GM18861 (cell line): ENCODE measurements around the gene CA7.

Experiments used
- ATAC-seq: cut with Tn5 transposase; IDR thresholded peaks from one replicate; pipeline ENCODE4 v1.9.1; 2021; ENCODE audit not compliant: unreplicated experiment

CA7 gene

DNA sequence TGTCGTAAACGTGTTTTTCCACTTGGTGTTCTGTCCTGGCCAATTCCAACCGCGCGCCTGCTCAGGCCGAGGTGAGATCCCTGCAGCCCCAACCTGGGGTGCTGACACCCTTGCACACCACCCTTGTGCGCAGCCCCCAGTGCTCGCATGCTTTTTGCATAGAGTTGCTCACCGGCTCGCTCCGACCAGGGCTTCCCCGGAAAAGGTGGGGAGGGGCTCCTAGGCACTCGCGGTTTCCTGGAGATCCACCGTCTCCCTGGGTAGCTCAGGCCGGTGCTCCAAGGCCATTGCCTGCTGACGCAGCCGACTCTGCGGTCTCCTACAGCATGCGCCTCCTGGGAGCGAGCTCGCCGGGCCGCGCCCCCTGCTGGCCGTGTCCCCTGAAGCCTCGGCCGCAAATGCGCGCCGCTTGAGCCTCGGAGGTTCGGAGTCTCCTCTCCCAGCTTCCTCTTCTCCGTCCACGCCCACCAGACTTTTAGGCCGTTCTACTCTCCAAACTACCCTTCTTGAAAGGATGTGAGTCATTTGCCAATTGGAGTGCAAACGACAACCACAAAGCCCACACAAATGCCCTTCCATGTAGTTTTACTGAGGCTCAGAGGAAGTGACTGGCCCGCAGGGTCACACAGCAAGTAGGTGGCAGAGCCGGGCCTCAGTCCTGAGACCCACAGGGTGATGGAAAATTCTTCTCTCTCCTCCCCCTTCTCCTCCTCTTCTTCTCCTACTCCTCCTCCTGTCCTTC lies 28.9 kb downstream of the CA7 start:
- ATAC-seq = peak; percentile 84

DNA sequence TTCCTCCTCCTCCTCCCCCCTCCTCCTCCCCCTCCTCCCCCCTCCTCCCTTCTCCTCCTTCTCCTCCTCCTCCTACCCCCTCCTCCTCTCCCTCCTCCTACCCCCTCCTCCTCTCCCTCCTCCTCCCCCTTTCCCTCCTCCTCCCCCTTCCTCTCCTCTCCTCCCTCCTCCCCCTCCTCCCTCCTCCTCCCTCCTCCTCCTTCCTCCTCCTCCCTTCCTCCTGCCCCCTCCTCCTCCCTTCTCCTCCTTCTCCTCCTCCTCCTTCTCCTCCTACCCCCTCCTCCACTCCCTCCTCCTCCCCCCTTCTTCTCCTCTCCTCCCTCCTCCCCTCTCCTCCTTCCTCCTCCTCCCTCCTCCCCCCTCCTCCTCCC lies 29.5 kb downstream of the CA7 start:
- ATAC-seq = no peak

DNA sequence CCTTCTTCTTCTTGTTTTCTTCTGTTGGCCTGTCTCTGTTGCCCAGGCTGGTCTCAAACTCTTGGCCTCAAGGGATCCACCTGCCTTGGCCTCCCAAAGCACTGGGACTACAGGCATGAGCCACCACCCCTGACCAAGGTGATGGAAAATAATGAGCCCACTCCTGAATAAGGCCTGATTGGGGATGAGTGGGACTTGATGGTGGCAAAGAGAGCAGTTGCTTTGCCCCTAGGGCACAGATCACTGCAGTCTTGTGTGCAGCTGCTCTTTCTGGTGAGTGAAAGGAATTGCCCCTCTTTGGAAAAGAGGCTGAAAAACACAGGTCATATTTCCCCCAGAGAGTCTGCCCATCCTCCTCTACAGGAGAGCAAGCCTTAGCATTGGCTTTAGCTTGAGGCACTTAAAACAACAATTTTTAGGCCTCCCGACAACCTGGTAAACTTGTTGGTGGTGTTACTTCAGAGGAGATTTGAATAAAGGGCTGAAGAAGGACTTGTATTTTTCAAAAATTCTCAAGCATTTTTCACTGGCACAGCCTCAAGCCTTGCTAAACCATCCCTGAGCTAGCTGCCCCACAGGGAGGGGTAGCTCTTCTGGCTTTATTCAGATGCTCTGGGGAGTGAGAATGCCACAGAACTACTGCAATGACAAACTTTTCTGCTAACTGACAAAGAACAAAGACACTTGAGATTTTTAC lies 30.0 kb downstream of the CA7 start:
- ATAC-seq = no peak

DNA sequence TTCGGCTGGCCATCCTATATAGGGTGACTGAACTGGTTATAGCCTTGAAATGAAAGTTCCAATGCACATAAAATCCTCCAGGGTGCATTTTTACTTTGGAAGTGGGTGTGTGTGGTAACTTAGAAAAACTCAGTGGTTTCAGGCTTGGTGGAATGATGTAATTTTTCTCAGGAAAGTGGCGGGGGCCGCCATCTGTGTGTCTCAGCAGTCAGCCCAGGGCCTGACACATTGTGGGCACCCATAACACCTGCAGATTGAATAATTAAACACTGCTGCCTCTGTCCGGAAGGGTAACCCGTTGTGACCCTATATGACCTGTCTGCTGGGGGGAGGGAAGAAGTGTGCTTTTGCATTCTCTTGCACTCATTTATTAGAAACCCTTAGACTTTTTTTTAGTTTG lies 33.9 kb downstream of the CA7 start:
- peak; percentile 23 for ATAC-seq

DNA sequence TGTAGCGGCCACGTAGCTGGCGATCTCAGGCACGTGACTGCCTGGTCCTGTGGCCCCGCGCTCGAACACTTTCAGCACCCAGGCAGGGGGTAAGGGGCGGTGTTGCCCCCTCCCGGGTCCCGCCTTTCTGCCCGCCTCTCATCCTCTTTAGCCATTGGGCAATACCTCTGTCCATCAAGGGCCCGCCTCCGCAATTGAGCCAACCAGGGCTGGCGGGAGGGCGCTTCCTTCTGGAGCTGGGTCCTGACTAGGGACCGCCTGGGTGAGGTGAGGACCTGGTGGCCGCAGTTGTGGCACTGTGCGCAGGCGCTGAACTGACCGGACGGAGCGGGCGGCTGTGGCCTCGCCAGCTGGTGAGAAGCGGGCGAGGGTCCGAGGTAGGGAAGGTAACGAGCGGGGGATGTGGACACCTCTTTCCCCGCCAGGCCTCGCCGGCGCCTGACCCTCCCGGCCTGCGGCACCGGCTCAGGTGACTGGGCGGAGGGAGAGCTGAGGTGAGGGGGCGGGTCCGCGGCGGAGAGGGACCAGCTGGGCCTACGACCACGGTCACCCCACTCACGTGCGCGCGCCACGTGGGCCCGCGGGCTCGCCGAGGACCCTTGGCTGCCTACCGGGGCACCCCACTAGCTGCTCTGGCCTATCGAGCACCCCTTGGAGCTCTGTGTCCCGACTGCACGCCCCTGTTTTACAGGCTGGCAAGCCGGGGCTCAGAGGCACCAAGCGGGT lies 36.2 kb downstream of the CA7 start, which contains the start of gene PDP2:
TSS of gene PDP2 (plus strand) at position 228 of the 726 bp plus-strand sequence. CDS start 3,770 bp downstream, outside the sequence.
- peak; percentile 88 for ATAC-seq

DNA sequence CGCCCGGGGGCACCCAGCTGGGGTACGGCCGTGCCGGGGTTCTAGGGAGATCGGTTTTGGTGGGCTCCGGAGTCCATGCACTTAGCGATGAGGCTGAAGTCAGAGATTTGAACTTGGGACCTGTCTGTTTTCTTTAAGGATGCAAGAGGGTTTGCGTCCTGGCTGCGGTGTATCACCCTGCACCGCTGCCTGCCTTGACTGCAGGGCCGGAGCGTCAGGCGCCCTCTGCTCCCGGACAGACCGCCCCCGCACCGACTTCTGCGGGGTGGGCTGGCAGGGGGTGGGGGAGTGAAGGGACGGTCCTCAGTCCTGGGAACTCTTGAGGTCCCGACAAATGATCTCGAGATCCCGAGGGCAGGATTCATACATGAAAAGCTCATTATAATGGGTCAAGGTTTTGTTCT lies 36.8 kb downstream of the CA7 start:
- ATAC-seq = no peak

DNA sequence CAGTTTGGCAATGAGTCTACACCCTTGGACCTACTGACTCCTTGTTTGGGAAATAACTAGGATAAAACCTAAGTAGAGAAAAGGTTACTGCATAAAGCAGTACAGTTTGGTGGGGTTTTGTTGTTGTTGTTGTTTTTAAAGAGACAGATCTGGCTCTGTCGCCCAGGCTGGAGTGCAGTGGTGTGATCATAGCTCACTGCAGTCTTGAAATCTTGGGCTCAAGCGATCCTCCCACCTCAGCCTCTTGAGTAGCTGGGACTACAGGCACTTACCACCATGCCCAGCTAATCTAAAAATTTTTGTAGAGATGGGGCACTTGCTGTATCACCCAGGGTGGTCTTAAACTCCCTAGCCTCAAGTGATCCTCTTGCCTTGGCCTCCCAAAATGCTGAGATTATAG lies 37.3 kb downstream of the CA7 start:
- ATAC-seq = no peak

DNA sequence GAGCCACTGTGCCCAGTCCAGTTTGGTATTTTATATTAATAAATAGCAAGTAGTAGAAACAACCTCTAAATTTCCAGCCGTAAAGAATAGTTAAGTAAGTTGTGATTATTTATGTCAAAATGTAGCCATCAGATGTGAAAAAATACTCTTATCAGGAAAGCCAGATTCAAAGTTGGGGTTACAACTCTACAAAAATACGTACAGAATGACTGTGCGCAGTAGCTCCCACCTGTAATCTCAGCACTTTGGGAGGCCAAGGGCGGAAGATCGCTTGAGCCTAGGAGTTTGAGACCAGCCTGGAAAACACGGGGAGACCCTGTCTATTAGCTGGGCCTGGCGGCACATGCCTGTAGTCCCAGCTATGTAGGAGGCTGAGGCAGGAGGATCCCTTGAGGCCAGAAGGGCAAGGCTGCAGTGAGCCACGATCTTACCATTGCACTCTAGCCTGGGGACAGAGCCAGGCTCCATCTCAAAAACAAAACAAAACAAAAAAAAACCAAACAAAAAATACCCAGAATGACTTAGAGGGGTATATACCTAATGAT lies 37.8 kb downstream of the CA7 start:
- ATAC-seq = no peak

DNA sequence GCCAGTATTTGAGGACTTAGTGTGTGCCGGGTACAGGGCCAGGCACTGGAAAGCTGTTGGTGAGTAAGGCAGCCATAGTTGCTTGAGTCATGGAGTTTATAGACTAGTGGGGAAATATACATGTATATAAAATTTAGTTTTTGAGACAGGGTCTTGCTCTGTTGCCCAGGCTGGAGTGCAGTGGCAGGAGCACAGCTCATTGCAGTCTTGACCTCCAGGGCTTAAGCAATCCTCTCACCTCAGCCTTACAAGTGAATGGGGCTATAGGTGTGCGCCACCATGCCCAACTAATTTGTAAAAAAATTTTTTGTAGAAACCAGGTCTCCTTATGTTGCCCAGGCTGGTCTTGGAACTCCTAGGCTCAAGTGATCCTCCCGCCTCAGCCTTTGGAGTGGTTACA lies 38.5 kb downstream of the CA7 start:
- ATAC-seq = no peak

DNA sequence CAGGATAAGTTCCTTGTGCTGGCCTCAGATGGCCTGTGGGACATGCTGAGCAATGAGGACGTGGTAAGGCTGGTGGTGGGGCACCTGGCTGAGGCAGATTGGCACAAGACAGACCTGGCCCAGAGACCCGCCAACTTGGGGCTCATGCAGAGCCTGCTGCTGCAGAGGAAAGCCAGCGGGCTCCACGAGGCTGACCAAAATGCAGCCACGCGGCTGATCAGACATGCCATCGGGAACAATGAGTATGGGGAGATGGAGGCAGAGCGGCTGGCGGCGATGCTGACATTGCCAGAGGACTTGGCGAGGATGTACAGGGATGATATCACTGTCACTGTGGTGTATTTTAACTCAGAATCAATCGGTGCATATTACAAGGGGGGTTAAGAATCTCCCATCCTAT lies 41.3 kb downstream of the CA7 start:
- no peak for ATAC-seq

DNA sequence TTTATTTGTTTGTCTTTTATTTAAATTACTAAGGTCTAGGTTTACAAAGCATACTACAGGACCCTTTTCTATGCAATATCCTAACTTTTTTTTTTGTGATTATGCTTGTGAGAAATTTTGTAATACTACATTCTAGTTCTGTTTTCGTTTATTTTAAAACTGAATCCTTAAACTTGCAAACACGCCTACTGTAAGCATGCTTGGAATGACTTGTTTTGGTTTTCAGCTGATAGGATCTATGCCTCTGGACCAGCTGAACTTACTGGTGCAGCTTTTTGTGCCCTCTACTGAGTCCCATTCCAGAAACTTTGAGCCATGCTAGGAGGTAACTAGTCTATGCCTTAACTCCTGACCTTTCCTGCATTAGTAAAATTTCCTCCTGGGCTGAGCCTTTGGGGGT lies 42.1 kb downstream of the CA7 start:
- no peak for ATAC-seq

DNA sequence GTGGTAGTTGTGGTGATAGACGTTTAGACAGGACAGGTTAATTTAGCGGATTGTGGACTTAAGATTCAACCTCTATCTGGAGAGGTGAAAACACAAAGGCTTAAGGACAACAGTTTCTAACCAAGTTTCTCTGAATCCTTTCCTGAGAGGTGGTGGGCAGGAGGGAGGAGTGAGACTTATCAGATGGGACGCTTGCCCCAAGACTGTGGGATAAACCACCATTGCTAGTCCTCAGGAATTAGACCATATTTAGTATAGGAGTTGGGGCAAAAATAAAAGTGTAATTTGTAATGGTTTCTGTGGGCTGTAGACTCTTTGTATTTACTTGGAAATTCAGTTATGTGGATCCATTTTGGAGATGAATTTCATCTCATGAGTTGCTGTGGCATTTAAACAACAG lies 42.7 kb downstream of the CA7 start:
- no peak for ATAC-seq

DNA sequence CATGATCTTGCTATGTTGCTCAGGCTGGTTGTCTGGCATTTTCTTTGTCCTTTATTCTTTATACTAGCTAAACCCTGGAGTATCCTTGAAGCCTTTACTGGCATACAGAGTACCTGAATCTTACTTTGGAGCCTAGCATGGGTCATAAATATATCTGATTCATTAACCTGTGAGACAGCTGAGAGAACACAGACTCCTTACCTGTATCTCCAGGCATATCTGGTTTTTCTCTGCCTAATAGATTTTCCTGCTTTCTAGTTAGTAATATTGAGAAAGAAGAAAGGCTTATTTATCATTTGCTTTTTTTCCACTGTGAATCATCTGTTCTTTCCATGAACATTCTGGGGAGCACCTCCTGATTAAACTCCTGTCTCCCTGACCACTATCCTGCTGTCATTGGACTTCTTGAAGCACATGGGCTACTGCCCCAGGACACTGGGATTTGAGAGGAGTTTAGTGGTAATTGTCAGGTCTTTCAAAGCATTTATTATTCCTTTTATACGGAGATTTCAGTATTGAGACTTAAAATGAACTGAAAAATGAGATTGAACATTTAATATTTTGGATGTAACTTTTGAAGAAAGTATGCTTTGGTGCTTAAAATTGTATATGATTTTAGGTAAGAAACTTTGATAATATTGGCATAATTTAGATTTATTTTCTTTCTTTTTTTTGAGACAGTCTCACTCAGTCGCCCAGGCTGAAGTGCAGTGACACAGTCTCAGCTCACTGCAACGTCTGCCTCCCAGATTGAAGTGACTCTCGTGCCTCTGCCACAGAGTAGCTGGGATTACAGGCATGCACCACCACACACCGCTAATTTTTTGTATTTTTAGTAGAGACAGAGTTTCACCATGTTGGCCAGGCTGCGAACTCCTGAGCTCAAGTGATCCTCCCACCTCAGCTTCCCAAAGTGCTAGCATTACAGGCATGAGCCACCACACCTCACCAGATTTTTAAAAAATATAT lies 44.7 kb downstream of the CA7 start:
- no peak for ATAC-seq

DNA sequence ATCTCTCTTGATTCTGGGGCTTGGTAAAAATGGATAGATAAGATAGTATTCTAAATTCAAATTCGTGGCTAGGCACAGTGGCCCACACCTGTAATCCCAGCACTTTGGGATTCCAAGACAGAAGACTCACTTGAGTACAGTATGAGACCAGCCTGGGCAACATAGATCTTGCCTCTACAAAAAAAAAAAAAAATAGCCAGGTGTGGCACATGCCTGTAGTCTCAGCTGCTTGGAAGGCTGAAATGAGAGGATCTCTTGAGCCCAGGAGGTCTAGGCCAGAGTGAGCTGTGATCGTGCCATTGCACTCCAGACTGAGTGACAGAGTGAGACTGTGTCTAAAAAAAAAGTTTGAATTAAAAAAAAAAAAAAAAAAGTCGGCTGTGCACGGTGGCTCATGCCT lies 45.4 kb downstream of the CA7 start:
- ATAC-seq = no peak

DNA sequence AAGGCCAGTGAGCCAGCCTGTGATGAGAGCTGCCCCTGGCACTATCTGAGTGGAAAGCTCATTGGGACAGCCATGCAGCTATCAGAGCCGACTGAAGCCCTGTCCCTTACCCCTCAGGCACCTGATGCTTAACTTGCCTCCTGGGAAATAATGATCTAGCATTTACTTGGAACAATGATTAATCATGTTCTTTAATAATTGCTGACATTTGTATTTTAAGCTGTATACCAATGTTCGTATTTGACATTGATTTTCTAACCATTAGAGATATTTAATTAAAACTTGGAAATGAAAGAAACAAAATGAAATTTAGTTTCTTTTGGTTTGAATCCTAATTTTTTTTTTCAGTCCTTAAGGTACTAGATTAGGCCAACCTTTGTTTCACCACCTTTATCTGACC lies 46.6 kb downstream of the CA7 start:
- ATAC-seq = no peak

DNA sequence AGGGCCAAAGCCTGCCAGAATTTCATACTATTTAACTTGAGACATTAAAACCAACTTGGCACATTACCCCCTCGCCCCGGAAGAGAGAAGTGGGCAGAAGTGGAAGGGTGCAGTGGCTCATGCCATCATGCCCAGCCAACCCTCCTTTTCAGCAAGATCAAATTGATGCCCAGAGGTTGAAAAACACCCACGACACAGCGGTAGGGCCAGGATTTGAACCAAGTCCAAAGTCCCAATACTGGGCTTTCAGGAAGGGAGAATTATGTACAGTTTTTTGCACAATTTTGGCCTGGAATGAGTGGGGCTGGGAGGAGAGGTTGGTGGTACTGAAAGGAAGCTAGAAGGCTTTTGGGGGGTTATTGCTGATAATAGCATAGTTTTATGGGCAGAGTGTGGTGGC lies 47.1 kb downstream of the CA7 start:
- no peak for ATAC-seq

DNA sequence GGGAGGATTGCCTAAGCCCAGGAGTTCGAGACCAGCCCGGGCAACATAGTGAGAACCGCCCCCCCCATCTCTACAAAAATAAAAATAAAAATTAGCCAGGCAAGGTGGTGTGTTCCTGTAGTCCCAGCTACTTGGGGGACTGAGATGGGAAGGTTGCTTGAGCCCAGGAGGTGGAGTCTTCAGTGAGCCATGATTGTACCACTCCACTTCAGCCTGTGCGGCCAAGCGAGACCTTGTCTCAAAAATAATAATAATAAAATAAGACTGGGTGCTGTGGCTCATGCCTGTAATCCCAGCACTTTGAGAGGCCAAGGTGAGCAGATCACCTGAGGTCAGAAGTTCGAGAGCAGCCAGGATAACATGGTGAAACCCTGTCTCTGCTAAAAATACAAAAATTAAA lies 47.6 kb downstream of the CA7 start:
- ATAC-seq = no peak

DNA sequence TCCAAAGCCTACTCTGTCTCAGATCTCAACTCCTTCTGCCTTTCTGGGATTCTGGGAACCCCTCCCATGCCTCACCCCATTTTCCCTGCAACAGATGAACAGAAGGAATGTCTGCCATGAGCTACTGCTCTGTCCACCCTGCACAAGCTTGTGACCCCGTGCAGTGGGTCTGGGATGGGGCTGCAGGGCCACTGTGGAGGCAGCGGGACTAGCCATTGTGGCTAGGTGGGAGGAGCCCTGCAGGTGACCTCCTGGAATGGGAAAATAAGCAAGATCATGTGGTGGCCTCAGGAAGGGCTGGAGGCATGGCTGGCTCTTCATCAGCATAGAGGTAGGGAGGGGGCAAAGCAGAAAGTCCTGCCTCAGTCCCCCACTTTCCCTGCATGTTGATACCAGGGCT lies 49.8 kb downstream of the CA7 start:
- ATAC-seq = no peak

DNA sequence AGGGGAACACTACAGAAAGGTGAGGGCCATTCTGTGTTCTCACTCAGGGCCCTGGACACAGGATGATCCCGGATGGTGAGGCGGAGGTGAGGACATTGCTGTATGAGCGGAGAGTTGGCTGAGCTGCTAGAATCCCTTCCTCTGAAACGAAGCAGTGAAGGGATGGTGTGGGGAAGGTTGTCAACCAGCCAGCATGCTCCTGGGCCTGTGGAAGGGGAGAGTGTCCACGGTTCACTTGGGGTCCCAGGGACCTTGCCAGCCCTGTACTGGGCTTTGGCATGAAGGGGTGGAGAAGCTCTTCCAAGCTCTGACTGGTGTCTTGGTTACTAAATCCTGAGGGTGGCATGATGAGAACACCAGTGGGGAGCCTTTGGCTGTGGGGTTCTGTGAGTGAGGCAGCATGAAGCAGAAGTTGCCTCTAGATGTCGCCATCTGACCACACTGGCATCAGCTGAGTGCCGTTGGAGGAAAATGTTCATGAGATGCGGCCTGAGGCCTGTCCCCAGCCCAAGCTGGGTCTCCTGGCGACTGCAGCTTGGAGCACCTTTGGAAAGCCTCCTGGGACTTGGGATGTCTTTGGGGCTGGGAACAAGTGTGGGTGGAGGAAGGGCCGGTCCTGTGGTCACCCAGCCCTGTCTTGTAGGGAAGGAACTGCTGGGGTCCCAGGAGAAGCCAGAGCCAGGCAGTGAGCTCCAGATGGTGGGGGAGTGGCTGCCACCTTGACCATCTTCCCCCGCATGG lies 50.9 kb downstream of the CA7 start:
- ATAC-seq = no peak

DNA sequence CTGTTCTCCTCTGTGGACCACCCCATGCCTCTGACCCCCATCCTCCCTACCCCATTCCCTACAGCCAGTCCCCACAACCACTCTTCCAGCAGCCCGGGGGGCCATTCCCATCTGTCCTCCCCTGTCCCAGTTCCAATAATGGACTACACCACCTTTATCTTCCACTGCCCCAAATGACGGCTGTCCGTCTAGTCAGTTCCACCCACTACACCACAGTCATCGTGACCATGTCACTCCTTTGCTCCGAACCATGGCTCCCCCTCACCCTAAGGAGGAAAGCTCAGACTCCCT lies 51.4 kb downstream of the CA7 start:
- no peak for ATAC-seq
